GM23338 (cell line): ENCODE data around the gene GCN1. TPM values are rescaled to one million over a fixed set of nuclear protein-coding genes. Genes with fewer than 3 reads are reported as not detected.

Experiments used
- ATAC-seq: fragments of 200-7000 bp; cut with Tn5 transposase; 3 replicates; pipeline ENCODE4 v1.9.1; 2020
- DNase-seq: peaks from one replicate; pipeline ENCODE4 v3.0.0-alpha.2; 2015; ENCODE audit warnings: low spot score
- H2AFZ ChIP-seq: fragments of 200-600 bp; sonication (generic); 2 replicates; pipeline ENCODE4 v1.8.0; 2016; ENCODE audit warnings: antibody characterized with exemption, mild to moderate bottlenecking, moderate library complexity
- H3F3A ChIP-seq: fragments of 200-600 bp; sonication (generic); replicated peaks from 2 replicates; pipeline ENCODE4 v1.8.0; 2017; ENCODE audit warnings: antibody characterized with exemption, mixed run types, low read depth
- H3K27ac ChIP-seq: fragments of 200-600 bp; sonication (generic); 2 replicates; pipeline ENCODE4 v1.6.1; 2016; ENCODE audit warnings: low read depth
- H3K27me3 ChIP-seq: fragments of 200-600 bp; sonication (generic); 2 replicates; pipeline ENCODE4 v1.8.0; 2016; ENCODE audit warnings: mild to moderate bottlenecking, mixed run types, moderate library complexity; ENCODE audit not compliant: insufficient read depth
- H3K36me3 ChIP-seq: fragments of 200-600 bp; sonication (generic); 2 replicates; pipeline ENCODE4 v1.8.0; 2016; ENCODE audit warnings: mild to moderate bottlenecking; ENCODE audit not compliant: insufficient read depth
- H3K4me1 ChIP-seq: fragments of 200-600 bp; sonication (generic); 2 replicates; pipeline ENCODE4 v1.8.0; 2016; ENCODE audit warnings: mild to moderate bottlenecking, moderate library complexity; ENCODE audit not compliant: insufficient read depth
- H3K4me2 ChIP-seq: fragments of 200-600 bp; sonication (generic); 2 replicates; pipeline ENCODE4 v1.7.1; 2017; ENCODE audit warnings: mixed run types
- H3K4me3 ChIP-seq: fragments of 200-600 bp; sonication (generic); 2 replicates; pipeline ENCODE4 v1.6.1; 2016; ENCODE audit warnings: mixed run types
- H3K79me2 ChIP-seq: fragments of 200-600 bp; sonication (generic); replicated peaks from 2 replicates; pipeline ENCODE4 v1.8.0; 2017; ENCODE audit warnings: mild to moderate bottlenecking; ENCODE audit not compliant: insufficient read depth
- H3K9me2 ChIP-seq: fragments of 200-600 bp; sonication (generic); 2 replicates; pipeline ENCODE4 v1.8.0; 2017; ENCODE audit not compliant: insufficient read depth
- H4K20me1 ChIP-seq: fragments of 200-600 bp; sonication (generic); replicated peaks from 2 replicates; pipeline ENCODE4 v1.8.0; 2017; ENCODE audit warnings: mild to moderate bottlenecking; ENCODE audit not compliant: insufficient read depth
- H3K27ac Mint-ChIP-seq: 2 replicates; pipeline ENCODE4 v1.8.0; 2020; ENCODE audit warnings: inconsistent platforms, mild to moderate bottlenecking, moderate library complexity, mixed read lengths
- H3K27me3 Mint-ChIP-seq: 3 replicates; pipeline ENCODE4 v1.8.0; 2022; ENCODE audit warnings: low read depth, mild to moderate bottlenecking, moderate library complexity, mixed read lengths, inconsistent platforms; ENCODE audit not compliant: insufficient read depth, poor library complexity
- H3K36me3 Mint-ChIP-seq: 3 replicates; pipeline ENCODE4 v1.8.0; 2021; ENCODE audit warnings: low read depth, mild to moderate bottlenecking, inconsistent platforms, moderate library complexity, mixed read lengths
- H3K4me1 Mint-ChIP-seq: 3 replicates; pipeline ENCODE4 v1.8.0; 2020; ENCODE audit warnings: mild to moderate bottlenecking, inconsistent platforms, mixed read lengths
- H3K4me3 Mint-ChIP-seq: 3 replicates; pipeline ENCODE4 v1.8.0; 2021; ENCODE audit warnings: moderate library complexity, mild to moderate bottlenecking, inconsistent platforms, mixed read lengths
- H3K9me3 Mint-ChIP-seq: 3 replicates; pipeline ENCODE4 v1.8.0; 2020; ENCODE audit warnings: moderate library complexity, mild to moderate bottlenecking, inconsistent platforms, mixed read lengths
- EZH2 ChIP-seq: fragments of 200-600 bp; sonication (generic); IDR thresholded peaks from one replicate; pipeline ENCODE4 v1.8.0; 2017; ENCODE audit warnings: antibody characterized with exemption, mild to moderate bottlenecking, low read depth; ENCODE audit not compliant: unreplicated experiment
- POLR2AphosphoS5 ChIP-seq: IDR thresholded peaks from 2 replicates; pipeline ENCODE4 v1.6.1; 2016; ENCODE audit warnings: antibody characterized with exemption, low read depth
- ZNF331 ChIP-seq: fragments of 250-450 bp; sonication (Bioruptor Pico); IDR thresholded peaks from 2 replicates; pipeline ENCODE4 v1.5.0; 2020; ENCODE audit warnings: low read depth, mild to moderate bottlenecking, moderate library complexity
- polyA plus RNA-seq: library from polyadenylated mRNA; unstranded; fragments of >200 nt; fragmentation: Nextera tagmentation; extraction: Ambion mirVana; gene quantifications from 2 replicates; pipeline ENCODE4 v1.2.1, GENCODE V29; 2016
- total RNA-seq: library from RNA; depleted of rRNA; stranded (reverse); fragments of >200 nt; shearing (Covaris generic); gene quantifications from 2 replicates; pipeline ENCODE4 v1.2.3, GENCODE V29; 2014
- TF ChIP-seq, protein P1 (sequence below): fragments of 250-450 bp; sonication (Bioruptor Pico); IDR thresholded peaks from 2 replicates; pipeline ENCODE4 v1.5.0; 2020; ENCODE audit warnings: mild to moderate bottlenecking, moderate library complexity
- TF ChIP-seq, protein P2 (sequence below): IDR thresholded peaks from one replicate; pipeline ENCODE4 v1.6.1; 2018; ENCODE audit warnings: antibody characterized with exemption; ENCODE audit not compliant: unreplicated experiment

GCN1 gene
- total and polyA plus RNA-seq, 2 experiments from 2014 or later: 18.0 to 177 TPM

DNA sequence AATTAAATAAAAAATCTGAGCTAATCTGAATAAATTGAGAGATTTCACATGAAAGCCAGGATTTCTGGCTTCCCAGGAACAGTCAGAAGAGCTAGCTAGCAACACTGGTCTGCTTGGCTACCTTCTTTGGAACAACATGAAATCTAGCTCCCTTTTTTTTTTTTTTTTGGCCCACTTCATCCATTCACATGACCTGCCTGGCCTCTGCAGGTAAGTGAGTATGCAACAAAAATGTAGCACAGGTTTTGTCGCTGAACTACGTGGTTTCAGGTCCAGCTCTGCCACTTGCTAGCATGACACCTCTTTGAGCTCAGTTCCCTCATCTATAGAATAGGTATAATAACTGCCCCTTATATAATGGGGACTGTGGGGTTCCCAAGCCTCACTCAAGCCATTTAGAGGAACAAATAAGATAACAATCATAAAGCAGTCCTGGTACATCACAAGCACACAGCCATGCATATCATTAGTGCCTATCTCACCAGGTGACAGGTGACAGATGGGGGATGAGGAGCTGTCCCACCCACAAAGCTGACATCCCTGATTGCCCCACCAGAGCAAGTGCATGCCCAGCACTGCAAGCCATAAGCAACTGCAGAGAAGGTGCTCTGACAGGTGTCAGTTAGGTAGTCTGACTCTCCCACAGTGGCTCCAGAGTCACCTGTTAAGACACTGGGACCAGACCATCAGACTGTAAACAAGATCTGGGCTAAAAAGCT, 45.4 kb upstream of the GCN1 start (continued):
- TF ChIP-seq, protein P1, sequence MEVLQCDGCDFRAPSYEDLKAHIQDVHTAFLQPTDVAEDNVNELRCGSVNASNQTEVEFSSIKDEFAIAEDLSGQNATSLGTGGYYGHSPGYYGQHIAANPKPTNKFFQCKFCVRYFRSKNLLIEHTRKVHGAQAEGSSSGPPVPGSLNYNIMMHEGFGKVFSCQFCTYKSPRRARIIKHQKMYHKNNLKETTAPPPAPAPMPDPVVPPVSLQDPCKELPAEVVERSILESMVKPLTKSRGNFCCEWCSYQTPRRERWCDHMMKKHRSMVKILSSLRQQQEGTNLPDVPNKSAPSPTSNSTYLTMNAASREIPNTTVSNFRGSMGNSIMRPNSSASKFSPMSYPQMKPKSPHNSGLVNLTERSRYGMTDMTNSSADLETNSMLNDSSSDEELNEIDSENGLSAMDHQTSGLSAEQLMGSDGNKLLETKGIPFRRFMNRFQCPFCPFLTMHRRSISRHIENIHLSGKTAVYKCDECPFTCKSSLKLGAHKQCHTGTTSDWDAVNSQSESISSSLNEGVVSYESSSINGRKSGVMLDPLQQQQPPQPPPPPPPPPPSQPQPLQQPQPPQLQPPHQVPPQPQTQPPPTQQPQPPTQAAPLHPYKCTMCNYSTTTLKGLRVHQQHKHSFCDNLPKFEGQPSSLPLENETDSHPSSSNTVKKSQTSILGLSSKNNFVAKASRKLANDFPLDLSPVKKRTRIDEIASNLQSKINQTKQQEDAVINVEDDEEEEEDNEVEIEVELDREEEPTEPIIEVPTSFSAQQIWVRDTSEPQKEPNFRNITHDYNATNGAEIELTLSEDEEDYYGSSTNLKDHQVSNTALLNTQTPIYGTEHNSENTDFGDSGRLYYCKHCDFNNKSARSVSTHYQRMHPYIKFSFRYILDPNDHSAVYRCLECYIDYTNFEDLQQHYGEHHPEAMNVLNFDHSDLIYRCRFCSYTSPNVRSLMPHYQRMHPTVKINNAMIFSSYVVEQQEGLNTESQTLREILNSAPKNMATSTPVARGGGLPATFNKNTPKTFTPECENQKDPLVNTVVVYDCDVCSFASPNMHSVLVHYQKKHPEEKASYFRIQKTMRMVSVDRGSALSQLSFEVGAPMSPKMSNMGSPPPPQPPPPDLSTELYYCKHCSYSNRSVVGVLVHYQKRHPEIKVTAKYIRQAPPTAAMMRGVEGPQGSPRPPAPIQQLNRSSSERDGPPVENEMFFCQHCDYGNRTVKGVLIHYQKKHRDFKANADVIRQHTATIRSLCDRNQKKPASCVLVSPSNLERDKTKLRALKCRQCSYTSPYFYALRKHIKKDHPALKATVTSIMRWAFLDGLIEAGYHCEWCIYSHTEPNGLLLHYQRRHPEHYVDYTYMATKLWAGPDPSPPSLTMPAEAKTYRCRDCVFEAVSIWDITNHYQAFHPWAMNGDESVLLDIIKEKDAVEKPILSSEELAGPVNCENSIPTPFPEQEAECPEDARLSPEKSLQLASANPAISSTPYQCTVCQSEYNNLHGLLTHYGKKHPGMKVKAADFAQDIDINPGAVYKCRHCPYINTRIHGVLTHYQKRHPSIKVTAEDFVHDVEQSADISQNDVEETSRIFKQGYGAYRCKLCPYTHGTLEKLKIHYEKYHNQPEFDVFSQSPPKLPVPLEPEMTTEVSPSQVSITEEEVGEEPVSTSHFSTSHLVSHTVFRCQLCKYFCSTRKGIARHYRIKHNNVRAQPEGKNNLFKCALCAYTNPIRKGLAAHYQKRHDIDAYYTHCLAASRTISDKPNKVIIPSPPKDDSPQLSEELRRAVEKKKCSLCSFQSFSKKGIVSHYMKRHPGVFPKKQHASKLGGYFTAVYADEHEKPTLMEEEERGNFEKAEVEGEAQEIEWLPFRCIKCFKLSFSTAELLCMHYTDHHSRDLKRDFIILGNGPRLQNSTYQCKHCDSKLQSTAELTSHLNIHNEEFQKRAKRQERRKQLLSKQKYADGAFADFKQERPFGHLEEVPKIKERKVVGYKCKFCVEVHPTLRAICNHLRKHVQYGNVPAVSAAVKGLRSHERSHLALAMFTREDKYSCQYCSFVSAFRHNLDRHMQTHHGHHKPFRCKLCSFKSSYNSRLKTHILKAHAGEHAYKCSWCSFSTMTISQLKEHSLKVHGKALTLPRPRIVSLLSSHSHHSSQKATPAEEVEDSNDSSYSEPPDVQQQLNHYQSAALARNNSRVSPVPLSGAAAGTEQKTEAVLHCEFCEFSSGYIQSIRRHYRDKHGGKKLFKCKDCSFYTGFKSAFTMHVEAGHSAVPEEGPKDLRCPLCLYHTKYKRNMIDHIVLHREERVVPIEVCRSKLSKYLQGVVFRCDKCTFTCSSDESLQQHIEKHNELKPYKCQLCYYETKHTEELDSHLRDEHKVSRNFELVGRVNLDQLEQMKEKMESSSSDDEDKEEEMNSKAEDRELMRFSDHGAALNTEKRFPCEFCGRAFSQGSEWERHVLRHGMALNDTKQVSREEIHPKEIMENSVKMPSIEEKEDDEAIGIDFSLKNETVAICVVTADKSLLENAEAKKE (CRISPR knock-in tag): no peak

DNA sequence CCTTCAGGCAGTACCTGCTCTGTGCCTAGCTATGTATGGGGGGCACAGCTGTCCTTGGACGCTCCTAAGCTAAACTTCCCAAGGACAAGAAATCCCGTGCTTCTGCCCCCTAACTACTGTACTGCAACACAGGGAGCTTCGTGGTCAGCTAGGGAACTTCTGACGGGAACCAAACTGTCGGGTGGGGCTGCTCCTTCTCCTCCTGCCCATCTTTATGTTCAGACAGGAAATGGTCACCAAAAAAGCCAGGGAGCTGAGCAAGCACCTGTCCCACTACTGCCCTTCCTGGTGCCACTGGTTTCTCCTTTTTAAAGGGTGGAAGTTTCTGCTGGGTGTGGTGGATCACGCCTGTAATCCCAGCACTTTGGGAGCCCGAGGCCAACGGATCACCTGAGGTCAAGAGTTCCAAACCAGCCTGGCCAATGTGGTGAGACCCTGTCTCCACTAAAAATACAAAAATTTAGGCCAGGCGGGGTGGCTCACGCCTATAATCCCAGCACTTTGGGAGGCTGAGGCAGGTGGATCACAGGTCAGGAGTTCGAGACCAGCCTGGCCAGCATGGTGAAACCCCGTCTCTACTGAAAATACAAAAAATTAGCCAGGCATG, 44.4 kb upstream of the GCN1 start:
- Histone ChIP-seq H3K4me2 (no peak overlapping the region), H3K4me1 (peaks cover 36% of the 10 kb centered on the region), H2AFZ (no peak overlapping the region), H4K20me1 (peaks cover 27% of the 10 kb centered on the region), H3K79me2 (peaks cover 91% of the 10 kb centered on the region), H3K27me3 (no peaks in the 10 kb centered on the region), H3K9me2 (no peaks in the 10 kb centered on the region), H3K27ac (no peak overlapping the region), H3K36me3 (no peaks in the 10 kb centered on the region; the same call in 1 of the 2 replicates), H3K4me3 (no peak overlapping the region), H3F3A (peaks cover 11% of the 10 kb centered on the region; the same call in 1 of the 2 replicates)
- no peak for DNase-seq
- no peaks in the 10 kb centered on the region for H3K9me3 Mint-ChIP-seq
- H3K4me3 Mint-ChIP-seq: no peak overlapping the region
- no peak for ATAC-seq
- peaks cover 60% of the 10 kb centered on the region for H3K4me1 Mint-ChIP-seq
- no peak overlapping the region for H3K27ac Mint-ChIP-seq
- H3K36me3 Mint-ChIP-seq: no peaks in the 10 kb centered on the region; the same call in 2 of the 3 replicates
- H3K27me3 Mint-ChIP-seq: peaks cover 14% of the 10 kb centered on the region
- no peak for TF ChIP-seq EZH2
- TF ChIP-seq, protein P2, sequence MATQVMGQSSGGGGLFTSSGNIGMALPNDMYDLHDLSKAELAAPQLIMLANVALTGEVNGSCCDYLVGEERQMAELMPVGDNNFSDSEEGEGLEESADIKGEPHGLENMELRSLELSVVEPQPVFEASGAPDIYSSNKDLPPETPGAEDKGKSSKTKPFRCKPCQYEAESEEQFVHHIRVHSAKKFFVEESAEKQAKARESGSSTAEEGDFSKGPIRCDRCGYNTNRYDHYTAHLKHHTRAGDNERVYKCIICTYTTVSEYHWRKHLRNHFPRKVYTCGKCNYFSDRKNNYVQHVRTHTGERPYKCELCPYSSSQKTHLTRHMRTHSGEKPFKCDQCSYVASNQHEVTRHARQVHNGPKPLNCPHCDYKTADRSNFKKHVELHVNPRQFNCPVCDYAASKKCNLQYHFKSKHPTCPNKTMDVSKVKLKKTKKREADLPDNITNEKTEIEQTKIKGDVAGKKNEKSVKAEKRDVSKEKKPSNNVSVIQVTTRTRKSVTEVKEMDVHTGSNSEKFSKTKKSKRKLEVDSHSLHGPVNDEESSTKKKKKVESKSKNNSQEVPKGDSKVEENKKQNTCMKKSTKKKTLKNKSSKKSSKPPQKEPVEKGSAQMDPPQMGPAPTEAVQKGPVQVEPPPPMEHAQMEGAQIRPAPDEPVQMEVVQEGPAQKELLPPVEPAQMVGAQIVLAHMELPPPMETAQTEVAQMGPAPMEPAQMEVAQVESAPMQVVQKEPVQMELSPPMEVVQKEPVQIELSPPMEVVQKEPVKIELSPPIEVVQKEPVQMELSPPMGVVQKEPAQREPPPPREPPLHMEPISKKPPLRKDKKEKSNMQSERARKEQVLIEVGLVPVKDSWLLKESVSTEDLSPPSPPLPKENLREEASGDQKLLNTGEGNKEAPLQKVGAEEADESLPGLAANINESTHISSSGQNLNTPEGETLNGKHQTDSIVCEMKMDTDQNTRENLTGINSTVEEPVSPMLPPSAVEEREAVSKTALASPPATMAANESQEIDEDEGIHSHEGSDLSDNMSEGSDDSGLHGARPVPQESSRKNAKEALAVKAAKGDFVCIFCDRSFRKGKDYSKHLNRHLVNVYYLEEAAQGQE: no peak
- TF ChIP-seq POLR2AphosphoS5: no peak
- TF ChIP-seq ZNF331: no peak
